ENCODE results near the gene WFDC1. TPM values are rescaled to one million over a fixed set of nuclear protein-coding genes. Genes with fewer than 3 reads are reported as not detected.

WFDC1 gene
- polyA plus RNA-seq, 1 of the 3 experiments (the other 2 are of a cell fraction), result 0.03 TPM

DNA sequence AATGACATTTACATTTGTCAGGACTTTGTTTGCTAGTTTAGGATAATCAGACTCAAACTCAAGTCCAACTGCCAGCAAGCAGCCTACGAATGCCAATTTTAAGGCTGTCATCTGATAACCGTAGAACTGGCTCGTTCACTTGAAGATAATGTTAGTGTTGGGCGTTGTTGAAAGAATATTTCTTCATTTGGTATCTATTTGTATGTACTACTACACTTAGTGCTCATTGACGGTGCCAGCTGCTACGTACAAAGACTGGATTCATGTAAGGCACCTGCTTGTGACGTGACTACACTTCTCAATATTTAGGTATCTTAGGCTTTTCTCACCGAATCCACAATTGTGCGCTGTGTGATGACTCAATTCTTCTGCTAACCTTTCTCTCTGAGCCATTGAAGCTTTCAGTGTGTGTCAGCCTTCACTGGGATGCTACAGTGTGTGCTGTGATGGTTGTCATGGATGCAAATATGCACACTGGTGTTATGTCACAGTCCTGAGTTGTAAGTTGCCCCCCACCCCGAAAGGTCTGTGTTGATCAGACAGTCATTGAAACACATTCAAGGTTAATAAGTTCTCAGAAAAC lies 79.3 kb downstream of the WFDC1 start:
- WGBS (ENCODE audit: low lambda C conversion rate), result 37% methylated on average over 10 of the region's 10 CpGs
- CTCF ChIA-PET, result no interaction called here
- Histone ChIP-seq H3K9ac (no peak overlapping the region), H3K4me3 (ENCODE audit: low read depth in 2 of 2, low read length in 1 of 2) (no peak overlapping the region), H3K27ac (ENCODE audit: low read depth in 2 of 2, low read length in 1 of 2) (no peak overlapping the region), H3K36me3 (replicated peaks in 1 of 2; ENCODE audit: control insufficient read depth in 1 of 2, insufficient read depth in 2 of 2, low read length in 1 of 2) (no peaks in the 10 kb centered on the region), H3K4me2 (no peak overlapping the region), H3F3A (replicated peaks; ENCODE audit: insufficient read depth) (no peaks in the 10 kb centered on the region), H3K79me2 (ENCODE audit: insufficient read depth) (no peaks in the 10 kb centered on the region), H2AFZ (ENCODE audit: low read depth) (no peak overlapping the region), H3K9me3 (no peaks in the 10 kb centered on the region), H3K9me2 (no peaks in the 10 kb centered on the region), H3K4me1 (ENCODE audit: control insufficient read depth in 1 of 2, insufficient read depth in 2 of 2, low read depth in 1 of 2, low read length in 1 of 2) (no peaks in the 10 kb centered on the region), H3K27me3 (ENCODE audit: insufficient read depth) (peaks cover 62% of the 10 kb centered on the region; the same call in 1 of the 2 replicates), H4K20me1 (ENCODE audit: insufficient read depth) (no peaks in the 10 kb centered on the region)
- DNase-seq, result no peak
- no peak for TF ChIP-seq NRF1 (IDR thresholded peaks at IDR 0.05; ENCODE audit: low read depth, low read length)
- TF ChIP-seq FOXM1 (IDR thresholded peaks at IDR 0.05; ENCODE audit: low read depth), result no peak
- no peak for TF ChIP-seq SIN3A (IDR thresholded peaks at IDR 0.05; ENCODE audit: borderline replicate concordance, low read depth, low read length)
- TF ChIP-seq TAF1 (IDR thresholded peaks at IDR 0.05; ENCODE audit: borderline replicate concordance, low read depth, low read length), result no peak
- no peak for TF ChIP-seq ELF1 (IDR thresholded peaks at IDR 0.05)
- POLR2A ChIA-PET, result no interaction called here

DNA sequence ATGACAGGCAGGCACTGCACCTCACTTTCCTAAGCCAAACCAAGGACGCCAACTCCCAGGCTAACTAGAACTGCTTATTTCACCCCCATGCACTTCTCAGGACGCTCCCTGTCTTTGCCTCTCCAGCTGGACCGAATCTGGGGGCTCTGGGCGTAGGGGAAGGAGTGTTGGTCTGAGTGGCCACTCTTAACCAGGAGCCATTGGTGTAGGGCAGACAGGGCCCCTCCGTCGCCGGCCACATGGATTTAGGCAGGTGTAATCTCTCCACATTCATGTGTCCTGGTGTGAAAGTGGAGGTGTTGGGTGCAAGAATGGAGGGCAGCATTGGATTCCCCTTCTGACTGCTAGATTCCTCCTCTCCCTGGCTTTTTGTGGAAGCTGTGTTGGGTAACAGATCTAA lies 83.4 kb downstream of the WFDC1 start:
- Histone ChIP-seq H3K4me3 (ENCODE audit: low read depth in 2 of 2, low read length in 1 of 2) (no peak overlapping the region), H3K4me2 (no peak overlapping the region), H3F3A (replicated peaks; ENCODE audit: insufficient read depth) (no peaks in the 10 kb centered on the region), H3K27me3 (ENCODE audit: insufficient read depth) (peaks cover 40% of the 10 kb centered on the region; the same call in 1 of the 2 replicates), H2AFZ (ENCODE audit: low read depth) (no peak overlapping the region), H3K79me2 (ENCODE audit: insufficient read depth) (no peaks in the 10 kb centered on the region), H3K9me2 (no peaks in the 10 kb centered on the region), H3K27ac (ENCODE audit: low read depth in 2 of 2, low read length in 1 of 2) (no peak overlapping the region), H3K9me3 (no peaks in the 10 kb centered on the region), H3K36me3 (replicated peaks in 1 of 2; ENCODE audit: control insufficient read depth in 1 of 2, insufficient read depth in 2 of 2, low read length in 1 of 2) (no peaks in the 10 kb centered on the region), H4K20me1 (ENCODE audit: insufficient read depth) (no peaks in the 10 kb centered on the region), H3K9ac (no peak overlapping the region), H3K4me1 (ENCODE audit: control insufficient read depth in 1 of 2, insufficient read depth in 2 of 2, low read depth in 1 of 2, low read length in 1 of 2) (no peaks in the 10 kb centered on the region)
- DNase-seq, result no peak
- WGBS (ENCODE audit: low lambda C conversion rate), result 42% methylated on average over 6 of the region's 7 CpGs
- POLR2A ChIA-PET, result no interaction called here
- CTCF ChIA-PET, result no interaction called here
- no peak for TF ChIP-seq PBX3 (IDR thresholded peaks at IDR 0.05)
- TF ChIP-seq, protein P1, sequence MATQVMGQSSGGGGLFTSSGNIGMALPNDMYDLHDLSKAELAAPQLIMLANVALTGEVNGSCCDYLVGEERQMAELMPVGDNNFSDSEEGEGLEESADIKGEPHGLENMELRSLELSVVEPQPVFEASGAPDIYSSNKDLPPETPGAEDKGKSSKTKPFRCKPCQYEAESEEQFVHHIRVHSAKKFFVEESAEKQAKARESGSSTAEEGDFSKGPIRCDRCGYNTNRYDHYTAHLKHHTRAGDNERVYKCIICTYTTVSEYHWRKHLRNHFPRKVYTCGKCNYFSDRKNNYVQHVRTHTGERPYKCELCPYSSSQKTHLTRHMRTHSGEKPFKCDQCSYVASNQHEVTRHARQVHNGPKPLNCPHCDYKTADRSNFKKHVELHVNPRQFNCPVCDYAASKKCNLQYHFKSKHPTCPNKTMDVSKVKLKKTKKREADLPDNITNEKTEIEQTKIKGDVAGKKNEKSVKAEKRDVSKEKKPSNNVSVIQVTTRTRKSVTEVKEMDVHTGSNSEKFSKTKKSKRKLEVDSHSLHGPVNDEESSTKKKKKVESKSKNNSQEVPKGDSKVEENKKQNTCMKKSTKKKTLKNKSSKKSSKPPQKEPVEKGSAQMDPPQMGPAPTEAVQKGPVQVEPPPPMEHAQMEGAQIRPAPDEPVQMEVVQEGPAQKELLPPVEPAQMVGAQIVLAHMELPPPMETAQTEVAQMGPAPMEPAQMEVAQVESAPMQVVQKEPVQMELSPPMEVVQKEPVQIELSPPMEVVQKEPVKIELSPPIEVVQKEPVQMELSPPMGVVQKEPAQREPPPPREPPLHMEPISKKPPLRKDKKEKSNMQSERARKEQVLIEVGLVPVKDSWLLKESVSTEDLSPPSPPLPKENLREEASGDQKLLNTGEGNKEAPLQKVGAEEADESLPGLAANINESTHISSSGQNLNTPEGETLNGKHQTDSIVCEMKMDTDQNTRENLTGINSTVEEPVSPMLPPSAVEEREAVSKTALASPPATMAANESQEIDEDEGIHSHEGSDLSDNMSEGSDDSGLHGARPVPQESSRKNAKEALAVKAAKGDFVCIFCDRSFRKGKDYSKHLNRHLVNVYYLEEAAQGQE (IDR thresholded peaks at IDR 0.05; ENCODE audit: low read depth, low read length), result no peak
- TF ChIP-seq JUND (IDR thresholded peaks at IDR 0.05), result no peak
- TF ChIP-seq SMC3 (IDR thresholded peaks at IDR 0.05; ENCODE audit: low read depth, low read length), result no peak
- no peak for TF ChIP-seq NRF1 (IDR thresholded peaks at IDR 0.05; ENCODE audit: low read depth, low read length)
- TF ChIP-seq, protein P2, sequence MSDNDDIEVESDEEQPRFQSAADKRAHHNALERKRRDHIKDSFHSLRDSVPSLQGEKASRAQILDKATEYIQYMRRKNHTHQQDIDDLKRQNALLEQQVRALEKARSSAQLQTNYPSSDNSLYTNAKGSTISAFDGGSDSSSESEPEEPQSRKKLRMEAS (IDR thresholded peaks at IDR 0.05; ENCODE audit: low read depth), result no peak
- TF ChIP-seq TAF1 (IDR thresholded peaks at IDR 0.05; ENCODE audit: borderline replicate concordance, low read depth, low read length), result no peak
- no peak for TF ChIP-seq MXI1 (IDR thresholded peaks at IDR 0.05; ENCODE audit: low read depth, low read length)
- TF ChIP-seq RCOR1 (IDR thresholded peaks at IDR 0.05; ENCODE audit: low read length), result no peak
- no peak for TF ChIP-seq YY1 (IDR thresholded peaks at IDR 0.05; ENCODE audit: low read depth)
- TF ChIP-seq ELF1 (IDR thresholded peaks at IDR 0.05), result no peak
- TF ChIP-seq SIN3A (IDR thresholded peaks at IDR 0.05; ENCODE audit: borderline replicate concordance, low read depth, low read length), result no peak
- no peak for TF ChIP-seq IRF3 (IDR thresholded peaks at IDR 0.05; ENCODE audit: low read depth, low read length)
- no peak for TF ChIP-seq MEF2A (IDR thresholded peaks at IDR 0.05; ENCODE audit: borderline replicate concordance, low read depth)
